ENCODE measurements around the gene SLF2. TPM values are rescaled to one million over a fixed set of nuclear protein-coding genes. Genes with fewer than 3 reads are reported as not detected.
A peak's percentile ranks its signal among the peaks of the same experiment; 100 is the strongest.

The SLF2 gene
- total and polyA plus RNA-seq, 4 donors = 4.0 to 18.8 (median 12.1) TPM

DNA sequence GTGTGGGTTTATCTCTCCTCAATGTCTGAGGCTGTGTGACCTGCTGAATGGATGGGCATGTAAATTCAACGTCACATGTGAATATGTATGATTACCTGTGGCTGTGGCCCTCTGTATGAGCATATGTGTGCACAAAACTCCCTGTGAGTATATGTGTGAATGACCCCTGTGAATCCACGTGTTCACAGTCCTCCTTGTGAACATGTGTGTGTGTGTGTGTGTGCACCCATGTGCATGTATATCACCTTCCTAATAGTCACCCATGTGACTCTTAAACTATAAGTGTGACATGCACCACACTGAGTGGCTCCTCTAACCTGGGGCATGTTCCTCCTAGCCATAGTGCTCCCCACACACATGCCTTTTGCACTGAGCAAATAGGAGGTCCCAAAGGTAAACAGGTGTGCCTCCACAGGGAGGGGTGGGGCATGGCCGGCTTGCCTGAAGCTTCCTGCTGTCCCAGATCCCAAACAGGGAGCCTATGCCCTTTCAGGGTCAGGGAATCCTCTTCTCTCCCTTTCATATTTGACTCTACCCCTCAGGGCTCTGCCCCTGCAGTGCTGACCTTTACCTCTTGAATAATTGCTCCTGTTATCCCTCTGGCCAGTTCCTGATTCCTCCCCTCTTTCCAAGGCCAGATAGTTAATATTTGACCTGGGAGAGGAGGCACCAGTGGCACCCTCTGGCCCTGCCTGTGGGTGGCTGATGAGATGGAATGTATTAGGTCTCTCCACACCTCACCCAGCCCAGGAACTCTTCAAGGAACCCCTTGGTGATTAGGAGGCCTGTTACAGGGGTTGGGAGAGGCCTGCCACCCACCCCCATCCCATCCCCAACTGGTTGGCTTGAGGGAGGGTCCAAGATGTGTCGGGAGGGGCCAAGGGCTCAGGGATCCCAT lies 58.4 kb downstream of the SLF2 start:
- Histone ChIP-seq H3K9ac (ENCODE audit: low read depth in 1 of 2, low read length in 2 of 2) (no peak overlapping the region), H3K4me1 (ENCODE audit: control insufficient read depth in 4 of 4, insufficient read depth in 4 of 4, low read length in 3 of 4) (peaks cover 17 to 51% (median 39%) of the 10 kb centered on the region in 4 donors), H3K9me3 (ENCODE audit: control insufficient read depth in 4 of 4, low read length in 3 of 4) (no peaks in the 10 kb centered on the region), H3K27me3 (ENCODE audit: control insufficient read depth in 4 of 4, insufficient read depth in 4 of 4, low read length in 3 of 4) (no peaks in the 10 kb centered on the region), H3K27ac (ENCODE audit: low read depth in 1 of 2, low read length in 2 of 2) (peak overlapping the region; percentile 5 to 46), H3K4me3 (ENCODE audit: low read depth in 1 of 3, low read length in 3 of 3) (peak overlapping the region; percentile 50 to 77 (median 64)), H3K36me3 (ENCODE audit: control insufficient read depth in 4 of 4, insufficient read depth in 3 of 4, low read depth in 1 of 4, low read length in 3 of 4) (peaks cover 0 to 6% (median 1%) of the 10 kb centered on the region in 4 donors)
- 33% methylated on average over 4 of the region's 4 CpGs for WGBS
- peak; percentile 43 for DNase-seq (ENCODE audit: low spot score)
- TF ChIP-seq YY1 (IDR thresholded peaks at IDR 0.05) (peak; percentile 88), FOXA2 (IDR thresholded peaks at IDR 0.05) (peak; percentile 65), HNF4G (IDR thresholded peaks at IDR 0.05) (peak; percentile 85), RAD21 (IDR thresholded peaks at IDR 0.05) (peak in 1 of 2 donors; percentile 58), FOXA1 (IDR thresholded peaks at IDR 0.05) (no peak), HNF4A (conservative IDR thresholded peaks at IDR 0.05) (peak; percentile 95), TAF1 (conservative IDR thresholded peaks at IDR 0.05) (peak; percentile 38), JUND (IDR thresholded peaks at IDR 0.05) (peak in 1 of 2 donors; percentile 56), SP1 (IDR thresholded peaks at IDR 0.05) (peak; percentile 98), GABPA (IDR thresholded peaks at IDR 0.05 in 1 of 2, conservative IDR thresholded peaks at IDR 0.05 in 1 of 2) (peak in 1 of 2 donors; percentile 75), NR2F2 (IDR thresholded peaks at IDR 0.05) (peak; percentile 98), RXRA (IDR thresholded peaks at IDR 0.05) (peak; percentile 97 to 98), EGR1 (IDR thresholded peaks at IDR 0.05; ENCODE audit: low read depth in 2 of 2) (peak in 1 of 2 donors; percentile 70)
- TF ChIP-seq, protein P1, sequence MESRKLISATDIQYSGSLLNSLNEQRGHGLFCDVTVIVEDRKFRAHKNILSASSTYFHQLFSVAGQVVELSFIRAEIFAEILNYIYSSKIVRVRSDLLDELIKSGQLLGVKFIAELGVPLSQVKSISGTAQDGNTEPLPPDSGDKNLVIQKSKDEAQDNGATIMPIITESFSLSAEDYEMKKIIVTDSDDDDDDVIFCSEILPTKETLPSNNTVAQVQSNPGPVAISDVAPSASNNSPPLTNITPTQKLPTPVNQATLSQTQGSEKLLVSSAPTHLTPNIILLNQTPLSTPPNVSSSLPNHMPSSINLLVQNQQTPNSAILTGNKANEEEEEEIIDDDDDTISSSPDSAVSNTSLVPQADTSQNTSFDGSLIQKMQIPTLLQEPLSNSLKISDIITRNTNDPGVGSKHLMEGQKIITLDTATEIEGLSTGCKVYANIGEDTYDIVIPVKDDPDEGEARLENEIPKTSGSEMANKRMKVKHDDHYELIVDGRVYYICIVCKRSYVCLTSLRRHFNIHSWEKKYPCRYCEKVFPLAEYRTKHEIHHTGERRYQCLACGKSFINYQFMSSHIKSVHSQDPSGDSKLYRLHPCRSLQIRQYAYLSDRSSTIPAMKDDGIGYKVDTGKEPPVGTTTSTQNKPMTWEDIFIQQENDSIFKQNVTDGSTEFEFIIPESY (IDR thresholded peaks at IDR 0.05) = no peak
- TF ChIP-seq, protein P2, sequence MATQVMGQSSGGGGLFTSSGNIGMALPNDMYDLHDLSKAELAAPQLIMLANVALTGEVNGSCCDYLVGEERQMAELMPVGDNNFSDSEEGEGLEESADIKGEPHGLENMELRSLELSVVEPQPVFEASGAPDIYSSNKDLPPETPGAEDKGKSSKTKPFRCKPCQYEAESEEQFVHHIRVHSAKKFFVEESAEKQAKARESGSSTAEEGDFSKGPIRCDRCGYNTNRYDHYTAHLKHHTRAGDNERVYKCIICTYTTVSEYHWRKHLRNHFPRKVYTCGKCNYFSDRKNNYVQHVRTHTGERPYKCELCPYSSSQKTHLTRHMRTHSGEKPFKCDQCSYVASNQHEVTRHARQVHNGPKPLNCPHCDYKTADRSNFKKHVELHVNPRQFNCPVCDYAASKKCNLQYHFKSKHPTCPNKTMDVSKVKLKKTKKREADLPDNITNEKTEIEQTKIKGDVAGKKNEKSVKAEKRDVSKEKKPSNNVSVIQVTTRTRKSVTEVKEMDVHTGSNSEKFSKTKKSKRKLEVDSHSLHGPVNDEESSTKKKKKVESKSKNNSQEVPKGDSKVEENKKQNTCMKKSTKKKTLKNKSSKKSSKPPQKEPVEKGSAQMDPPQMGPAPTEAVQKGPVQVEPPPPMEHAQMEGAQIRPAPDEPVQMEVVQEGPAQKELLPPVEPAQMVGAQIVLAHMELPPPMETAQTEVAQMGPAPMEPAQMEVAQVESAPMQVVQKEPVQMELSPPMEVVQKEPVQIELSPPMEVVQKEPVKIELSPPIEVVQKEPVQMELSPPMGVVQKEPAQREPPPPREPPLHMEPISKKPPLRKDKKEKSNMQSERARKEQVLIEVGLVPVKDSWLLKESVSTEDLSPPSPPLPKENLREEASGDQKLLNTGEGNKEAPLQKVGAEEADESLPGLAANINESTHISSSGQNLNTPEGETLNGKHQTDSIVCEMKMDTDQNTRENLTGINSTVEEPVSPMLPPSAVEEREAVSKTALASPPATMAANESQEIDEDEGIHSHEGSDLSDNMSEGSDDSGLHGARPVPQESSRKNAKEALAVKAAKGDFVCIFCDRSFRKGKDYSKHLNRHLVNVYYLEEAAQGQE (IDR thresholded peaks at IDR 0.05) = peak; percentile 89
- TF ChIP-seq, protein P3, sequence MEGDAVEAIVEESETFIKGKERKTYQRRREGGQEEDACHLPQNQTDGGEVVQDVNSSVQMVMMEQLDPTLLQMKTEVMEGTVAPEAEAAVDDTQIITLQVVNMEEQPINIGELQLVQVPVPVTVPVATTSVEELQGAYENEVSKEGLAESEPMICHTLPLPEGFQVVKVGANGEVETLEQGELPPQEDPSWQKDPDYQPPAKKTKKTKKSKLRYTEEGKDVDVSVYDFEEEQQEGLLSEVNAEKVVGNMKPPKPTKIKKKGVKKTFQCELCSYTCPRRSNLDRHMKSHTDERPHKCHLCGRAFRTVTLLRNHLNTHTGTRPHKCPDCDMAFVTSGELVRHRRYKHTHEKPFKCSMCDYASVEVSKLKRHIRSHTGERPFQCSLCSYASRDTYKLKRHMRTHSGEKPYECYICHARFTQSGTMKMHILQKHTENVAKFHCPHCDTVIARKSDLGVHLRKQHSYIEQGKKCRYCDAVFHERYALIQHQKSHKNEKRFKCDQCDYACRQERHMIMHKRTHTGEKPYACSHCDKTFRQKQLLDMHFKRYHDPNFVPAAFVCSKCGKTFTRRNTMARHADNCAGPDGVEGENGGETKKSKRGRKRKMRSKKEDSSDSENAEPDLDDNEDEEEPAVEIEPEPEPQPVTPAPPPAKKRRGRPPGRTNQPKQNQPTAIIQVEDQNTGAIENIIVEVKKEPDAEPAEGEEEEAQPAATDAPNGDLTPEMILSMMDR (IDR thresholded peaks at IDR 0.05; ENCODE audit: low read depth, low read length, missing input control) = peak; percentile 31
- TF ChIP-seq, protein P4, sequence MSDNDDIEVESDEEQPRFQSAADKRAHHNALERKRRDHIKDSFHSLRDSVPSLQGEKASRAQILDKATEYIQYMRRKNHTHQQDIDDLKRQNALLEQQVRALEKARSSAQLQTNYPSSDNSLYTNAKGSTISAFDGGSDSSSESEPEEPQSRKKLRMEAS (IDR thresholded peaks at IDR 0.05) = peak; percentile 78
- TF ChIP-seq, protein P5, sequence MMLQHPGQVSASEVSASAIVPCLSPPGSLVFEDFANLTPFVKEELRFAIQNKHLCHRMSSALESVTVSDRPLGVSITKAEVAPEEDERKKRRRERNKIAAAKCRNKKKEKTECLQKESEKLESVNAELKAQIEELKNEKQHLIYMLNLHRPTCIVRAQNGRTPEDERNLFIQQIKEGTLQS (IDR thresholded peaks at IDR 0.05) = peak; percentile 65

Measured in liver (tissue), 9 donors.